HG03520 (cell line): ENCODE data around the gene HOMER2.

ENCODE experiments used
- ATAC-seq: cut with Tn5 transposase; IDR thresholded peaks from one replicate; pipeline ENCODE4 v1.9.1; 2021; ENCODE audit warnings: mild to moderate bottlenecking, moderate library complexity; ENCODE audit not compliant: unreplicated experiment

HOMER2 gene

GRCh38 chr15:82933576-82933975, 18.9 kb downstream of the HOMER2 start:
- no peak for ATAC-seq

- ATAC-seq: no peak
These were observed 21.3 kb downstream of the HOMER2 start for GRCh38 chr15:82931221-82931620.

DNA sequence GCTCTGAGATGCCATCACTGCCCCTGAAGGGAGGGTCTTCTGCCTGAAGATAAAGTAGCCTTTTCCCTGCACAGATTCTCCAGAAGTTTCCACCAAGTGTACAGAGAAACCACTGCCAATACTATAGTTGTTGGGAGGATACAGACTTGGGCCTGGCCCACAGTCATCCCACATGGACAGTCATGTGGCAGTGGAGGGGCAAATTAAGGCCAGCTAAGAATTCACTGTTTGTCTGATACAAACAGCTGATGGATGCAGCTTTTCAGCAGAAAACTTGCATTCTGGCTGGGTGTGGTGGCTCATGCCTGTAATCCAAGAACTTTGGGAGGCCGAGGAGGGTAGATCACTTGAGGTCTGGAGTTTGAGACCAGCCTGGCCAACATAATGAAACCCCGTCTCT, 22.1 kb downstream of the HOMER2 start:
- ATAC-seq: no peak

GRCh38 chr15:82928711-82929110, 23.8 kb downstream of the HOMER2 start:
- no peak for ATAC-seq

DNA sequence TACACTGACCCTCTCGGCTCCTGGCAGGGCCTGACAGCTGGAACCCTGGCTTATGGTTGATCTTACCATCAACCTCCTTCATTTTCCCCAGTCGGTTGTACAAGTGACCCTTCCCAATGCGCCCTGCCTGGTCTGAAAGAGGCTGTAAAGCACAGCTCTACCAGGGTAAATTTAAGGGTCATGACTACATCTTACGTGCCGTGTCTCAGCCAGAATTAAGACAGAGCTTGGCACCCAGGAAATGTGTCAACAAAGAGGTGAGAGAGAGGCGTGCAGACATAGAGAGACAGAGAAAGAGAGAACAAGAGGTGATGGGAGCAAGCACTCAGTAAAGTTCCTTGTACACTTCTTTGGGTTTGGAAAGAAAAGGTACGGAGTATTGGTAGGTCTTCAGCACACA, 28.8 kb downstream of the HOMER2 start:
- ATAC-seq: no peak

DNA sequence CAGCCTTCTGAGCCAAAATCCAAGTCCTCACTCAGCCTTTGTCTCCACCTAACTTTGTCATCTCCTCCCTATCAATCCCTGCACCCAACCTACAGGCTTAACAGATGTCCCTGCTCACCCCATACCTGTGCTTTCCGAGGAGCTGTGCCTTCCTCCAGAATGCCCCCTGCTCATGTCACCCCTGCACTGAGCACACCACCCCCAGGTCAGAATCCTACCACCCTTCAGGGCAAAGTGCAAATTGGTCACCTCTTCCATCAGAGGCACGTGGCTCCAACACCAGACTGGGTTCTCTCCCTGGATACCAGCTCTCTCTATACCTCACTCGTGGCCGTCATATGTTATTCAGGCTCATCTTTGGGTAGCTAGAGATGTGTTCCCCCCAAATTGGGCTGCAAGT, 29.8 kb downstream of the HOMER2 start:
- ATAC-seq: no peak

- ATAC-seq: no peak
These were observed 30.6 kb downstream of the HOMER2 start for GRCh38 chr15:82921939-82922338.

GRCh38 chr15:82921242-82921641, 31.3 kb downstream of the HOMER2 start:
- ATAC-seq: no peak

GRCh38 chr15:82919231-82919886, 33.2 kb downstream of the HOMER2 start:
- no peak for ATAC-seq

GRCh38 chr15:82918607-82919230, 33.8 kb downstream of the HOMER2 start:
- no peak for ATAC-seq

DNA sequence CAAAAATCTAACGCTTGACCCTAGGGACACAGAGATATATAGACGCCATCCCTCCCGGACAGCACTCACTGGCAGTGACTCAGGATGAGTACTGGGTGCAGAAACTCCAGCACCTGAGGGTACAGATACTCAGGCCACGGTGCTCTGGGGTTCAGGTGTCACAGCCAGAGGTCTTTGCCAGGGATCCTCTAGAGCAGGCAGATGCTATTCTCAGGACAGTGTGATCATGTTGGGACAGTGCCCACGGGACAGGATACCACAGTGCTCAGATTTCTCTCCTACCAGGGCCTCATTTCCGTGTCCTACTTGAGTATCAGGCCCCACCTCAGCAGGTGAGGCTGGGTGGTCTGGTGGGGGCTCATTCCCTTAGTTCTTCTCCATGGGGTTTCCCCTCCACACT, 34.4 kb downstream of the HOMER2 start:
- no peak for ATAC-seq

DNA sequence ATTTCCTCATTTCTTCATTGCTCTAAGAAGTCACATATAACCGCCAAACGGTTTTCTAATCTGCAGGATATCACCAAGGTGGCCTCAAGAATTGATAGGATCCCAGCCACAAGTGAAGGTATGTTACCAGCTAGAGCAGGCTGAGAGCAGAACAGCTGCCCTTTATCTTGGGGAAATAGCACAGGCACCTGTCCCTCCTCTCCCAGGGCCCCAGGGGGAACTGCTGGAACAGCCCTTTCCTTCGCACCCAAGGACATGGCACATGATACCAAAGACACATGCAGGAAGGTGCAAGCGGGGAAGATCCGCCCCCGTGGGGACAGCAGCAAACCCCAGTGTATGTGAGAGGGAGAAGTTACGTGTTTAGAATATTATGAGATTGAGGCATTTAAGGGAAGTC, 35.3 kb downstream of the HOMER2 start:
- no peak for ATAC-seq

- ATAC-seq: no peak
These were observed 36.2 kb downstream of the HOMER2 start for GRCh38 chr15:82916161-82916952.

DNA sequence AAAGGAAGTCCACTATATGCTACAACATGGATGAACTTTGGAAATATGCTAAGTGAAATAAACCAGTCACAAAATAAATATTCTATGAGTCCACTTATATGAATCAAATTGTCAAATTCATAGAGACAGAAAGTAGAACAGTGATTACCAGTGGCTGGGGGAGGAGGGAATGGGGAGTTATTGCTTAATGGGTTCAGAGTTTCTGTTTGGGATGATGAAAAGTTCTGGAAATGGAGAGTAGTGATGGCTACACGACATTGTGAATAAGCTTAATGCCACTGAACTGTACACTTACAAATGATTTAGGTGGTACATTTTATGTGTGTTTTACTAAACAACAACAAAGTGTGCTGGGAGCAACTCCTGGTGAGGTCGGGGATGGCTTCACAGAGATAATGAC, 38.1 kb downstream of the HOMER2 start:
- no peak for ATAC-seq

DNA sequence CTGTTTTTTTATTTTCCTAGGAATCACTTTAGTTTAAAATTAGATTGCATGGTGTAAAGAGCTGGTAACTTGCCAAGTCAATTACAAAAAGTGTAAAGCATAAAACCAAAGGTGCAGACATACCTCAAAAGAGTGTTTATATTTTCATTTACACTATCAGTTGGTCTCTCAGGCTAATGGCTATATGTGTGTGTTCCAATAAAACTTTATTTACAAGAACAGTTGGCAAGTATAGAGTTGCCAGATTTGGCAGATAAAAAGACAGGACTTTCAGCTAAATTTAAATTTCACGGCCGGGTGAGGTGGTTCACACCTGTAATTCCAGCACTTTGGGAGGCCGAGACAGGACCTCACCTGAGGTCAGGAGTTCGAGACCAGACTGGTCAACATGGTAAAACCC, 41.1 kb downstream of the HOMER2 start:
- no peak for ATAC-seq

- ATAC-seq: no peak
These were observed 41.8 kb downstream of the HOMER2 start for GRCh38 chr15:82910721-82911120.

DNA sequence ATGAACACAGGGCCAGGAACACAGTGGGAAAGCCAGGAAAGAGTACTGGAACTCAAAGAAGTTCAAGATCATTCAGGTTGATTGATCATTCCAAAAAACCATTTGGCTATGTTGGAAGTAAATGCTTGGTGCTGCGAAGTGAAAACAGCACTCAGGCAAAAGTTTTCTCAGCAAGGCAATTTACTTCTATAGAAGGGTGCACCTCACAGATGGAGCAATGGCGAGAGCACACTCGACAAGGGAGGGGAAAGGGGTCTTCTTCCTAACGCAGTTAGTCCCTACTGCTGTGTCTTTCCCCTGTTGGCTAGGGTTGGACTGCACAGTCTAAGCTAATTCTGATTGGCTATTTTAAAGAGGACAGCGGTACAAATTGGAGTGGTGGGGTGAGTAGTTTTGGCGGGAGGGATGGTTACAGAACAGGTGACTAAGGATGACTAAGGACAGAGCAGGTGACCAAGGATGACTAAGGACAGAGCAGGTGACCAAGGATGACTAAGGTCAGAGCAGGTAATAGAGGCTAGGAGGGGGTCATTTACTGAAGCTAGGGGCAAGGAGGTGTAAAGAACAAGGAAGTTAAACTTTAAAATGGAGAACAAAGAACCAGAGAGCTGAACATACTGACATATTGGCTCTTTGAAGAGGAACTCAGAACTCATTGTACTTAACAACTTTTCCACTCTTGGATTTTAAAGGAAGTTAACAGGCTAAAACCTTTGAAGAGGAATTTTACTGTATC, 43.3 kb downstream of the HOMER2 start:
- ATAC-seq: no peak

GRCh38 chr15:82907350-82907749, 45.2 kb downstream of the HOMER2 start:
- no peak for ATAC-seq

DNA sequence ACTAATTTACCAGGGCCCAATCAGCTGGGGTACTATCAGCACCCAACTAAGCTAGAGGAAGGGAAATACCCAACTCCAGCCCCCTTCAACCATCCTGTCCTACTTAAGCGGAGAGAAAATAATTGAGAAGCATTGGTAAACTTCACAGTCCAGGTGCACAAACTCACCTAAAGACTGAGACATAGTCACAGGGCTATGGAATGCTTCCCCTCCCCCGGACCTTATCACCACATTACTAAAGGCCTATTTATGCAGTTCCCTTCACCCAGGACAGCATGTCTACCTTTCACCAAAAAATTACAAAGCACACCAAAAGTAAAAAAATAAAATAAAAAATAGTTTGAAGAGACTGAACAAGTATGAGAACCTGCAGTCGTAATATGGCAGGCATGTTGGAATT, 47.9 kb downstream of the HOMER2 start:
- ATAC-seq: no peak

DNA sequence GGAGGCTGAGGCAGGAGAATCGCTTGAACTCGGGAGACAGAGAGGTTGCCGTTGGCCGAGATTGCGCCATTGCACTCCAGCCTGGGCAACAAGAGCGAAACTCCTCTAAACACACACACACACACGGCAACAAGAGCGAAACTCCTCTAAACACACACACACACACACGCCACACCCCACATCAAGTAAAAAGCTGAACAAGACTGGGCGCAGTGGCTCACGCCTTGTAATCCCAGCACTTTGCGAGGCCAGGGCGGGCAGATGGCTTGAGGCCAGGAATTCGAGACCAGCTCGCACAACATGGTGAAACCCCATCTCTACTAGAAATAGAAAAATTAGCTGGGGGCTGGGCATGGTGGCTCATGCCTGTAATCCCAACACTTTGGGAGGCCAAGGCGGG, 49.0 kb downstream of the HOMER2 start:
- ATAC-seq: no peak

GRCh38 chr15:82901114-82901805, 51.3 kb downstream of the HOMER2 start:
- no peak for ATAC-seq
